CD4-positive, alpha-beta memory T cell (primary cell): ENCODE measurements around the gene PIEZO2. TPM values are rescaled to one million over a fixed set of nuclear protein-coding genes. Genes with fewer than 3 reads are reported as not detected.
"Not testable (repeated sequence)": the region's sequence is repeated elsewhere in the genome, so short reads cannot be mapped to it uniquely, and the experiment has no call there.

Experiments
- CTCF ChIA-PET: fragments of 350-600 bp; sonication (Branson Sonifier 250); formaldehyde crosslinking; loops from one replicate; lab custom pipeline; 2021; ENCODE audit warnings: inconsistent platforms; ENCODE audit not compliant: partially characterized antibody; lab: Charles Lee
- POLR2A ChIA-PET: fragments of 350-600 bp; sonication (Branson Sonifier 250); formaldehyde crosslinking; loops from one replicate; lab custom pipeline; 2021; ENCODE audit not compliant: partially characterized antibody; lab: Charles Lee
- DNase-seq, 5 donors: peaks; one replicate each; pipeline versions ENCODE4 v3.0.0 to v3.0.0-alpha.2; 2020 to 2022; ENCODE audit warnings: mixed read lengths in 1 of 5
- H3K27ac ChIP-seq: one replicate; pipeline ENCODE4 v1.7.0; 2013; ENCODE audit warnings: low read depth, low read length
- H3K27me3 ChIP-seq: 2 replicates; pipeline ENCODE4 v1.7.0; 2013; ENCODE audit warnings: mild to moderate bottlenecking, low read length, moderate library complexity; ENCODE audit not compliant: insufficient read depth
- H3K36me3 ChIP-seq: 2 replicates; pipeline ENCODE4 v1.7.0; 2013; ENCODE audit warnings: mild to moderate bottlenecking, low read length, moderate library complexity; ENCODE audit not compliant: insufficient read depth
- H3K4me1 ChIP-seq: 2 replicates; pipeline ENCODE4 v1.7.0; 2013; ENCODE audit warnings: mild to moderate bottlenecking, low read length, moderate library complexity; ENCODE audit not compliant: insufficient read depth
- H3K4me3 ChIP-seq, 2 donors: one replicate each; pipeline ENCODE4 v1.7.0; 2013; ENCODE audit warnings: low read length in 2 of 2, mild to moderate bottlenecking in 1 of 2
- H3K9me3 ChIP-seq, 2 donors: one replicate each; pipeline ENCODE4 v1.7.0; 2013; ENCODE audit warnings: low read length in 2 of 2, control low read depth in 1 of 2; ENCODE audit not compliant: control insufficient read depth in 1 of 2
- H3K27ac Mint-ChIP-seq, 7 donors: one replicate each; pipeline ENCODE4 v1.8.0; 2020 to 2021; ENCODE audit warnings: mixed read lengths in 7 of 7, mild to moderate bottlenecking in 6 of 7, inconsistent platforms in 3 of 7, moderate library complexity in 3 of 7
- H3K27me3 Mint-ChIP-seq, 2 donors: one replicate each; pipeline ENCODE4 v1.8.0; 2020 to 2021; ENCODE audit warnings: mixed read lengths in 2 of 2
- H3K36me3 Mint-ChIP-seq, 2 donors: one replicate each; pipeline ENCODE4 v1.8.0; 2020 to 2021; ENCODE audit warnings: mixed read lengths in 2 of 2, inconsistent platforms in 1 of 2, mild to moderate bottlenecking in 1 of 2
- H3K4me1 Mint-ChIP-seq, 4 donors: one replicate each; pipeline ENCODE4 v1.8.0; 2020 to 2021; ENCODE audit warnings: mixed read lengths in 4 of 4, mild to moderate bottlenecking in 1 of 4
- H3K4me3 Mint-ChIP-seq, 8 donors: one replicate each; pipeline ENCODE4 v1.8.0; 2020 to 2021; ENCODE audit warnings: mixed read lengths in 8 of 8, mild to moderate bottlenecking in 7 of 8, moderate library complexity in 6 of 8, inconsistent platforms in 3 of 8
- H3K9me3 Mint-ChIP-seq, 8 donors: one replicate each; pipeline ENCODE4 v1.8.0; 2020 to 2021; ENCODE audit warnings: mixed read lengths in 8 of 8, mild to moderate bottlenecking in 5 of 8, inconsistent platforms in 3 of 8, moderate library complexity in 1 of 8
- intact Hi-C: fragments of 100-400 bp; cut with micrococcal nuclease; formaldehyde crosslinking; loops from one replicate; pipeline ENCODE4 v1.15.1; 2023
- polyA plus RNA-seq, 2 donors: library from polyadenylated mRNA; unstranded; fragments of 300-500 nt; fragmentation: Illumina TruSeq; gene quantifications; one replicate each; pipeline ENCODE4 v1.2.3, GENCODE V29; 2021
- total RNA-seq, 2 experiments: library from RNA; stranded (reverse); gene quantifications; one replicate each; pipeline ENCODE4 v1.2.3, GENCODE V29; 2021

PIEZO2 gene
- total RNA-seq (not detected), polyA plus RNA-seq (not detected)

GRCh38 chr18:11149441-11150270 lies at the start of gene PIEZO2:
TSS of gene PIEZO2 (minus strand) at chr18:11149569. CDS start at chr18:11148588, 981 bp downstream.
- Histone ChIP-seq H3K27ac (no peak within 1 kb of the TSS), H3K4me1 (no peaks in the 10 kb centered on the region), H3K9me3 (no peaks in the 10 kb centered on the region), H3K36me3 (no peaks in the 10 kb centered on the region), H3K4me3 (no peak within 1 kb of the TSS), H3K27me3 (no peaks in the 10 kb centered on the region)
- peaks cover 19 to 20% of the 10 kb centered on the region in 2 donors for H3K27me3 Mint-ChIP-seq
- CTCF ChIA-PET = no interaction called here
- no peak within 1 kb of the TSS for H3K4me3 Mint-ChIP-seq
- H3K27ac Mint-ChIP-seq = no peak within 1 kb of the TSS
- DNase-seq = no peak
- H3K9me3 Mint-ChIP-seq = peaks cover 0 to 3% (median 0%) of the 10 kb centered on the region in 8 donors
- peaks cover 0 to 10% (median 4%) of the 10 kb centered on the region in 4 donors for H3K4me1 Mint-ChIP-seq
- POLR2A ChIA-PET = no interaction called here
- H3K36me3 Mint-ChIP-seq = no peaks in the 10 kb centered on the region
- intact Hi-C loops = no loop called here

GRCh38 chr18:11183637-11184036 lies 34.3 kb upstream of the PIEZO2 start:
- no peaks in the 10 kb centered on the region for H3K36me3 Mint-ChIP-seq
- H3K4me3 Mint-ChIP-seq = no peak overlapping the region
- H3K9me3 ChIP-seq = no peaks in the 10 kb centered on the region
- H3K4me1 Mint-ChIP-seq = no peaks in the 10 kb centered on the region
- POLR2A ChIA-PET = no interaction called here
- no peaks in the 10 kb centered on the region for H3K4me1 ChIP-seq
- H3K4me3 ChIP-seq = no peak overlapping the region
- H3K36me3 ChIP-seq = no peaks in the 10 kb centered on the region
- H3K27me3 ChIP-seq = no peaks in the 10 kb centered on the region
- no peak for DNase-seq
- CTCF ChIA-PET = no interaction called here
- H3K27me3 Mint-ChIP-seq = no peaks in the 10 kb centered on the region
- H3K9me3 Mint-ChIP-seq = peaks cover 0 to 3% (median 0%) of the 10 kb centered on the region in 8 donors
- intact Hi-C loops = no loop called here
- H3K27ac ChIP-seq = no peak overlapping the region
- H3K27ac Mint-ChIP-seq = no peak overlapping the region

GRCh38 chr18:11181629-11182028 lies 32.3 kb upstream of the PIEZO2 start:
- H3K9me3 ChIP-seq, CTCF ChIA-PET, H3K4me3 Mint-ChIP-seq, H3K9me3 Mint-ChIP-seq, H3K4me1 Mint-ChIP-seq, H3K36me3 Mint-ChIP-seq, H3K4me3 ChIP-seq, H3K4me1 ChIP-seq, DNase-seq, H3K27ac Mint-ChIP-seq, H3K27me3 Mint-ChIP-seq, H3K27me3 ChIP-seq, H3K27ac ChIP-seq, intact Hi-C loops, POLR2A ChIA-PET, H3K36me3 ChIP-seq: not testable (repeated sequence)

GRCh38 chr18:11179959-11180519 lies 30.7 kb upstream of the PIEZO2 start:
- H3K4me1 ChIP-seq = no peaks in the 10 kb centered on the region
- H3K9me3 ChIP-seq = no peaks in the 10 kb centered on the region
- POLR2A ChIA-PET = no interaction called here
- Mint-ChIP-seq H3K4me3 (no peak overlapping the region), H3K4me1 (no peaks in the 10 kb centered on the region), H3K27me3 (no peaks in the 10 kb centered on the region), H3K9me3 (peaks cover 0 to 3% (median 0%) of the 10 kb centered on the region in 8 donors), H3K27ac (no peak overlapping the region), H3K36me3 (no peaks in the 10 kb centered on the region)
- no peak overlapping the region for H3K27ac ChIP-seq
- no peak for DNase-seq
- CTCF ChIA-PET = no interaction called here
- no peaks in the 10 kb centered on the region for H3K27me3 ChIP-seq
- H3K36me3 ChIP-seq = no peaks in the 10 kb centered on the region
- no peak overlapping the region for H3K4me3 ChIP-seq
- intact Hi-C loops = no loop called here

GRCh38 chr18:11178951-11179549 lies 29.7 kb upstream of the PIEZO2 start:
- Mint-ChIP-seq H3K36me3 (no peaks in the 10 kb centered on the region), H3K9me3 (peaks cover 0 to 3% (median 0%) of the 10 kb centered on the region in 8 donors), H3K27ac (no peak overlapping the region), H3K4me3 (no peak overlapping the region), H3K27me3 (no peaks in the 10 kb centered on the region), H3K4me1 (no peaks in the 10 kb centered on the region)
- Histone ChIP-seq H3K4me1 (no peaks in the 10 kb centered on the region), H3K9me3 (no peaks in the 10 kb centered on the region), H3K27me3 (no peaks in the 10 kb centered on the region), H3K36me3 (no peaks in the 10 kb centered on the region), H3K4me3 (no peak overlapping the region), H3K27ac (no peak overlapping the region)
- DNase-seq = no peak
- intact Hi-C loops = no loop called here
- ChIA-PET POLR2A (no interaction called here), CTCF (no interaction called here)

GRCh38 chr18:11177382-11177781 lies 28.0 kb upstream of the PIEZO2 start:
- Mint-ChIP-seq H3K27me3 (peaks cover 0 to 1% of the 10 kb centered on the region in 2 donors), H3K36me3 (no peaks in the 10 kb centered on the region), H3K27ac (no peak overlapping the region), H3K4me1 (no peaks in the 10 kb centered on the region), H3K9me3 (peaks cover 0 to 3% (median 0%) of the 10 kb centered on the region in 8 donors), H3K4me3 (no peak overlapping the region)
- DNase-seq = no peak
- H3K27me3 ChIP-seq = no peaks in the 10 kb centered on the region
- H3K36me3 ChIP-seq = no peaks in the 10 kb centered on the region
- POLR2A ChIA-PET = no interaction called here
- no peak overlapping the region for H3K27ac ChIP-seq
- no peaks in the 10 kb centered on the region for H3K9me3 ChIP-seq
- H3K4me3 ChIP-seq = no peak overlapping the region
- intact Hi-C loops = no loop called here
- H3K4me1 ChIP-seq = no peaks in the 10 kb centered on the region
- CTCF ChIA-PET = no interaction called here

- Mint-ChIP-seq H3K4me3 (no peak overlapping the region), H3K27ac (no peak overlapping the region), H3K4me1 (no peaks in the 10 kb centered on the region)
These were observed 27.1 kb upstream of the PIEZO2 start for GRCh38 chr18:11176481-11176881.

More at GRCh38 chr18:11176481-11176881, 27.1 kb upstream of the PIEZO2 start:
- H3K27ac ChIP-seq = no peak overlapping the region
- Mint-ChIP-seq H3K9me3 (no peaks in the 10 kb centered on the region), H3K27me3 (peaks cover 0 to 1% of the 10 kb centered on the region in 2 donors), H3K36me3 (no peaks in the 10 kb centered on the region)
- H3K36me3 ChIP-seq = no peaks in the 10 kb centered on the region
- ChIA-PET POLR2A (no interaction called here), CTCF (no interaction called here)
- no peaks in the 10 kb centered on the region for H3K9me3 ChIP-seq
- H3K4me1 ChIP-seq = no peaks in the 10 kb centered on the region
- H3K27me3 ChIP-seq = no peaks in the 10 kb centered on the region
- H3K4me3 ChIP-seq = no peak overlapping the region
- DNase-seq = no peak
- intact Hi-C loops = no loop called here
